Measurements from ENCODE around the gene ANKK1. TPM values are rescaled to one million over a fixed set of nuclear protein-coding genes. Genes with fewer than 3 reads are reported as not detected.

ANKK1 gene
- total and polyA plus RNA-seq, 2 of the 8 experiments (the other 6 are each of a cell fraction or from before 2014, with no cell fraction given): 0.11 TPM; not detected in 1

GRCh38 chr11:113415343-113415742, 27.8 kb downstream of the ANKK1 start (continued):
- TF ChIP-seq, protein P1, sequence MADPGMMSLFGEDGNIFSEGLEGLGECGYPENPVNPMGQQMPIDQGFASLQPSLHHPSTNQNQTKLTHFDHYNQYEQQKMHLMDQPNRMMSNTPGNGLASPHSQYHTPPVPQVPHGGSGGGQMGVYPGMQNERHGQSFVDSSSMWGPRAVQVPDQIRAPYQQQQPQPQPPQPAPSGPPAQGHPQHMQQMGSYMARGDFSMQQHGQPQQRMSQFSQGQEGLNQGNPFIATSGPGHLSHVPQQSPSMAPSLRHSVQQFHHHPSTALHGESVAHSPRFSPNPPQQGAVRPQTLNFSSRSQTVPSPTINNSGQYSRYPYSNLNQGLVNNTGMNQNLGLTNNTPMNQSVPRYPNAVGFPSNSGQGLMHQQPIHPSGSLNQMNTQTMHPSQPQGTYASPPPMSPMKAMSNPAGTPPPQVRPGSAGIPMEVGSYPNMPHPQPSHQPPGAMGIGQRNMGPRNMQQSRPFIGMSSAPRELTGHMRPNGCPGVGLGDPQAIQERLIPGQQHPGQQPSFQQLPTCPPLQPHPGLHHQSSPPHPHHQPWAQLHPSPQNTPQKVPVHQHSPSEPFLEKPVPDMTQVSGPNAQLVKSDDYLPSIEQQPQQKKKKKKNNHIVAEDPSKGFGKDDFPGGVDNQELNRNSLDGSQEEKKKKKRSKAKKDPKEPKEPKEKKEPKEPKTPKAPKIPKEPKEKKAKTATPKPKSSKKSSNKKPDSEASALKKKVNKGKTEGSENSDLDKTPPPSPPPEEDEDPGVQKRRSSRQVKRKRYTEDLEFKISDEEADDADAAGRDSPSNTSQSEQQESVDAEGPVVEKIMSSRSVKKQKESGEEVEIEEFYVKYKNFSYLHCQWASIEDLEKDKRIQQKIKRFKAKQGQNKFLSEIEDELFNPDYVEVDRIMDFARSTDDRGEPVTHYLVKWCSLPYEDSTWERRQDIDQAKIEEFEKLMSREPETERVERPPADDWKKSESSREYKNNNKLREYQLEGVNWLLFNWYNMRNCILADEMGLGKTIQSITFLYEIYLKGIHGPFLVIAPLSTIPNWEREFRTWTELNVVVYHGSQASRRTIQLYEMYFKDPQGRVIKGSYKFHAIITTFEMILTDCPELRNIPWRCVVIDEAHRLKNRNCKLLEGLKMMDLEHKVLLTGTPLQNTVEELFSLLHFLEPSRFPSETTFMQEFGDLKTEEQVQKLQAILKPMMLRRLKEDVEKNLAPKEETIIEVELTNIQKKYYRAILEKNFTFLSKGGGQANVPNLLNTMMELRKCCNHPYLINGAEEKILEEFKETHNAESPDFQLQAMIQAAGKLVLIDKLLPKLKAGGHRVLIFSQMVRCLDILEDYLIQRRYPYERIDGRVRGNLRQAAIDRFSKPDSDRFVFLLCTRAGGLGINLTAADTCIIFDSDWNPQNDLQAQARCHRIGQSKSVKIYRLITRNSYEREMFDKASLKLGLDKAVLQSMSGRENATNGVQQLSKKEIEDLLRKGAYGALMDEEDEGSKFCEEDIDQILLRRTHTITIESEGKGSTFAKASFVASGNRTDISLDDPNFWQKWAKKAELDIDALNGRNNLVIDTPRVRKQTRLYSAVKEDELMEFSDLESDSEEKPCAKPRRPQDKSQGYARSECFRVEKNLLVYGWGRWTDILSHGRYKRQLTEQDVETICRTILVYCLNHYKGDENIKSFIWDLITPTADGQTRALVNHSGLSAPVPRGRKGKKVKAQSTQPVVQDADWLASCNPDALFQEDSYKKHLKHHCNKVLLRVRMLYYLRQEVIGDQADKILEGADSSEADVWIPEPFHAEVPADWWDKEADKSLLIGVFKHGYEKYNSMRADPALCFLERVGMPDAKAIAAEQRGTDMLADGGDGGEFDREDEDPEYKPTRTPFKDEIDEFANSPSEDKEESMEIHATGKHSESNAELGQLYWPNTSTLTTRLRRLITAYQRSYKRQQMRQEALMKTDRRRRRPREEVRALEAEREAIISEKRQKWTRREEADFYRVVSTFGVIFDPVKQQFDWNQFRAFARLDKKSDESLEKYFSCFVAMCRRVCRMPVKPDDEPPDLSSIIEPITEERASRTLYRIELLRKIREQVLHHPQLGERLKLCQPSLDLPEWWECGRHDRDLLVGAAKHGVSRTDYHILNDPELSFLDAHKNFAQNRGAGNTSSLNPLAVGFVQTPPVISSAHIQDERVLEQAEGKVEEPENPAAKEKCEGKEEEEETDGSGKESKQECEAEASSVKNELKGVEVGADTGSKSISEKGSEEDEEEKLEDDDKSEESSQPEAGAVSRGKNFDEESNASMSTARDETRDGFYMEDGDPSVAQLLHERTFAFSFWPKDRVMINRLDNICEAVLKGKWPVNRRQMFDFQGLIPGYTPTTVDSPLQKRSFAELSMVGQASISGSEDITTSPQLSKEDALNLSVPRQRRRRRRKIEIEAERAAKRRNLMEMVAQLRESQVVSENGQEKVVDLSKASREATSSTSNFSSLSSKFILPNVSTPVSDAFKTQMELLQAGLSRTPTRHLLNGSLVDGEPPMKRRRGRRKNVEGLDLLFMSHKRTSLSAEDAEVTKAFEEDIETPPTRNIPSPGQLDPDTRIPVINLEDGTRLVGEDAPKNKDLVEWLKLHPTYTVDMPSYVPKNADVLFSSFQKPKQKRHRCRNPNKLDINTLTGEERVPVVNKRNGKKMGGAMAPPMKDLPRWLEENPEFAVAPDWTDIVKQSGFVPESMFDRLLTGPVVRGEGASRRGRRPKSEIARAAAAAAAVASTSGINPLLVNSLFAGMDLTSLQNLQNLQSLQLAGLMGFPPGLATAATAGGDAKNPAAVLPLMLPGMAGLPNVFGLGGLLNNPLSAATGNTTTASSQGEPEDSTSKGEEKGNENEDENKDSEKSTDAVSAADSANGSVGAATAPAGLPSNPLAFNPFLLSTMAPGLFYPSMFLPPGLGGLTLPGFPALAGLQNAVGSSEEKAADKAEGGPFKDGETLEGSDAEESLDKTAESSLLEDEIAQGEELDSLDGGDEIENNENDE (IDR thresholded peaks at IDR 0.05; ENCODE audit: insufficient replicate concordance, low read length): no peak
- TF ChIP-seq SIRT6 (IDR thresholded peaks at IDR 0.05; ENCODE audit: low read length): no peak
- TF ChIP-seq GTF2F1 (IDR thresholded peaks at IDR 0.05; ENCODE audit: borderline replicate concordance, low read depth, low read length): no peak
- no peak for TF ChIP-seq JUND (IDR thresholded peaks at IDR 0.05; ENCODE audit: low read length)
- no peak for TF ChIP-seq NRF1 (IDR thresholded peaks at IDR 0.05; ENCODE audit: low read depth, low read length)
- no peak for TF ChIP-seq TEAD4 (IDR thresholded peaks at IDR 0.05; ENCODE audit: low read depth, low read length)
- no peak for TF ChIP-seq TAF7 (optimal IDR thresholded peaks at IDR 0.05; ENCODE audit: borderline replicate concordance, low read depth, low read length)
- TF ChIP-seq, protein P2, sequence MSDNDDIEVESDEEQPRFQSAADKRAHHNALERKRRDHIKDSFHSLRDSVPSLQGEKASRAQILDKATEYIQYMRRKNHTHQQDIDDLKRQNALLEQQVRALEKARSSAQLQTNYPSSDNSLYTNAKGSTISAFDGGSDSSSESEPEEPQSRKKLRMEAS (IDR thresholded peaks at IDR 0.05): no peak
- no peak for TF ChIP-seq RAD21 (IDR thresholded peaks at IDR 0.05 in 1 of 2, conservative IDR thresholded peaks at IDR 0.05 in 1 of 2; ENCODE audit: low read depth in 2 of 2, low read length in 2 of 2)
- no peak for TF ChIP-seq ZNF274 (IDR thresholded peaks at IDR 0.05; ENCODE audit: borderline replicate concordance, extremely low read depth, low read length)
- TF ChIP-seq SRF (IDR thresholded peaks at IDR 0.05; ENCODE audit: low read depth, low read length): no peak
- TF ChIP-seq JUN (IDR thresholded peaks at IDR 0.05; ENCODE audit: low read depth, low read length): no peak
